ENCODE data around the gene UXS1.

GRCh38 chr2:106094131-106094841 is 99.8 kb downstream of the UXS1 start:
- TF ChIP-seq POLR2A (IDR thresholded peaks at IDR 0.05; ENCODE audit: low read length), result no peak
- TF ChIP-seq GATA1 (IDR thresholded peaks at IDR 0.05; ENCODE audit: low read depth, low read length), result no peak
